Retina (tissue), 1 donor: ENCODE data around the gene AHRR.

Experiments used
- DNase-seq: peaks from one replicate; pipeline ENCODE4 v3.0.0-alpha.2; 2016

AHRR gene

GRCh38 chr5:321726-322251 is 275 bp downstream of the AHRR start:
- peak; percentile 30 for DNase-seq

- peak; percentile 51 for DNase-seq
Measured at GRCh38 chr5:322281-322941, 897 bp downstream of the AHRR start.

- no peak for DNase-seq
Measured at GRCh38 chr5:322942-323879, 1.7 kb downstream of the AHRR start.

GRCh38 chr5:324736-325612 is 3.5 kb downstream of the AHRR start:
- no peak for DNase-seq

- DNase-seq: no peak
Measured at GRCh38 chr5:326109-326508, 4.6 kb downstream of the AHRR start.

- DNase-seq: no peak
Measured at GRCh38 chr5:329121-329735, 7.7 kb downstream of the AHRR start.

GRCh38 chr5:329768-330167 is 8.3 kb downstream of the AHRR start:
- DNase-seq: no peak

GRCh38 chr5:332843-333242 is 11.3 kb downstream of the AHRR start:
- no peak for DNase-seq

- DNase-seq: no peak
Measured at GRCh38 chr5:333945-334344, 12.4 kb downstream of the AHRR start.

- no peak for DNase-seq
Measured at GRCh38 chr5:334903-335739, 13.6 kb downstream of the AHRR start.

- no peak for DNase-seq
Measured at GRCh38 chr5:335740-336038, 14.2 kb downstream of the AHRR start.

- DNase-seq: peak; percentile 49
Measured at GRCh38 chr5:337563-338130, 16.1 kb downstream of the AHRR start.

GRCh38 chr5:342501-343460 is 21.3 kb downstream of the AHRR start:
- DNase-seq: no peak

- peak; percentile 73 for DNase-seq
Measured at GRCh38 chr5:343461-344401, 22.2 kb downstream of the AHRR start.

GRCh38 chr5:344668-345067 is 23.2 kb downstream of the AHRR start:
- DNase-seq: no peak

GRCh38 chr5:345404-346195 is 24.1 kb downstream of the AHRR start:
- peak; percentile 48 for DNase-seq

GRCh38 chr5:346229-346935 is 24.9 kb downstream of the AHRR start:
- DNase-seq: peak; percentile 45
